IPS DF 4.7 (cell line): ENCODE data around the gene HSD17B8.

ENCODE experiments used
- DNase-seq: peaks from one replicate; pipeline ENCODE4 v3.0.0-alpha.2; 2013; ENCODE audit warnings: low spot score; ENCODE audit errors: extremely low read depth

HSD17B8 gene

GRCh38 chr6:33204415-33205190, at the start of gene HSD17B8:
Gene HSD17B8, plus strand, starts transcription at chr6:33204655. Its CDS starts 14 bp downstream, at chr6:33204669.
- no peak for DNase-seq

GRCh38 chr6:33156561-33156960, 47.9 kb upstream of the HSD17B8 start:
- DNase-seq: no peak

- DNase-seq: no peak
These were observed 47.5 kb upstream of the HSD17B8 start for GRCh38 chr6:33156964-33157363.

GRCh38 chr6:33160096-33160495, 44.4 kb upstream of the HSD17B8 start:
- DNase-seq: no peak

- DNase-seq: no peak
These were observed 43.6 kb upstream of the HSD17B8 start for GRCh38 chr6:33160728-33161344.

- no peak for DNase-seq
These were observed 42.8 kb upstream of the HSD17B8 start for GRCh38 chr6:33161354-33162331.

GRCh38 chr6:33163540-33163939, 40.9 kb upstream of the HSD17B8 start:
- DNase-seq: no peak

- DNase-seq: no peak
These were observed 40.3 kb upstream of the HSD17B8 start for GRCh38 chr6:33164176-33164575.

- no peak for DNase-seq
These were observed 39.6 kb upstream of the HSD17B8 start for GRCh38 chr6:33164665-33165373.

GRCh38 chr6:33165581-33166258, 38.7 kb upstream of the HSD17B8 start:
- DNase-seq: no peak

GRCh38 chr6:33166363-33166762, 38.1 kb upstream of the HSD17B8 start:
- no peak for DNase-seq

- DNase-seq: no peak
These were observed 37.6 kb upstream of the HSD17B8 start for GRCh38 chr6:33166811-33167210.

- no peak for DNase-seq
These were observed 36.8 kb upstream of the HSD17B8 start for GRCh38 chr6:33167374-33168283.

- DNase-seq: no peak
These were observed 36.2 kb upstream of the HSD17B8 start for GRCh38 chr6:33168284-33168601.

GRCh38 chr6:33168639-33169038, 35.8 kb upstream of the HSD17B8 start:
- DNase-seq: no peak

GRCh38 chr6:33169291-33170175, 34.9 kb upstream of the HSD17B8 start:
- no peak for DNase-seq

GRCh38 chr6:33170176-33171015, 34.1 kb upstream of the HSD17B8 start:
- DNase-seq: no peak
